ENCODE data around the gene AGPAT1. TPM values are rescaled to one million over a fixed set of nuclear protein-coding genes. Genes with fewer than 3 reads are reported as not detected.

Gene AGPAT1
- total and polyA plus RNA-seq, 2 experiments from 2014 or later, result 39.7 to 71.2 TPM

- WGBS, 2 experiments (ENCODE audit: low coverage in 1 of 2, low lambda C conversion rate in 2 of 2, missing lambda C conversion rate in 2 of 2), result 50 to 58% methylated on average over 10 of the region's 10 CpGs
Measured at GRCh38 chr6:32216285-32216684, 40.4 kb upstream of the AGPAT1 start.

GRCh38 chr6:32215617-32216016, 39.7 kb upstream of the AGPAT1 start:
- Histone ChIP-seq H3K9ac (no peak overlapping the region), H3K4me1 (ENCODE audit: insufficient read depth) (no peaks in the 10 kb centered on the region), H3F3A (ENCODE audit: insufficient read depth) (no peaks in the 10 kb centered on the region), H4K20me1 (ENCODE audit: insufficient read depth) (no peaks in the 10 kb centered on the region), H3K9me2 (ENCODE audit: insufficient read depth) (no peaks in the 10 kb centered on the region), H3K79me2 (ENCODE audit: insufficient read depth) (no peaks in the 10 kb centered on the region), H2AFZ (no peak overlapping the region), H3K4me2 (ENCODE audit: unreplicated experiment) (no peak overlapping the region), H3K4me3 (no peak overlapping the region), H3K36me3 (ENCODE audit: low read depth) (no peaks in the 10 kb centered on the region), H3K27ac (no peak overlapping the region), H3K9me3 (ENCODE audit: low read depth) (no peaks in the 10 kb centered on the region), H3K27me3 (replicated peaks; ENCODE audit: insufficient read depth) (no peaks in the 10 kb centered on the region)
- in situ Hi-C loops (cut with MboI), result no loop called here
- WGBS, 2 experiments (ENCODE audit: low coverage in 1 of 2, low lambda C conversion rate in 2 of 2, missing lambda C conversion rate in 2 of 2), result 71 to 82% methylated on average over 4 of the region's 4 CpGs
- no peak for TF ChIP-seq EZH2phosphoT487 (IDR thresholded peaks at IDR 0.05; ENCODE audit: insufficient read depth, low read depth)
- TF ChIP-seq EZH2 (IDR thresholded peaks at IDR 0.05; ENCODE audit: insufficient read depth, poor library complexity, severe bottlenecking), result no peak
- no peak for DNase-seq

More at GRCh38 chr6:32216285-32216684, 40.4 kb upstream of the AGPAT1 start:
- Histone ChIP-seq H3K4me1 (ENCODE audit: insufficient read depth) (no peaks in the 10 kb centered on the region), H3K9me2 (ENCODE audit: insufficient read depth) (no peaks in the 10 kb centered on the region), H2AFZ (no peak overlapping the region), H3K27me3 (replicated peaks; ENCODE audit: insufficient read depth) (no peaks in the 10 kb centered on the region), H3K27ac (no peak overlapping the region), H3F3A (ENCODE audit: insufficient read depth) (no peaks in the 10 kb centered on the region), H3K36me3 (ENCODE audit: low read depth) (no peaks in the 10 kb centered on the region), H3K4me3 (no peak overlapping the region), H3K4me2 (ENCODE audit: unreplicated experiment) (no peak overlapping the region), H3K9ac (no peak overlapping the region), H4K20me1 (ENCODE audit: insufficient read depth) (no peaks in the 10 kb centered on the region), H3K9me3 (ENCODE audit: low read depth) (no peaks in the 10 kb centered on the region), H3K79me2 (ENCODE audit: insufficient read depth) (no peaks in the 10 kb centered on the region)
- TF ChIP-seq EZH2phosphoT487 (IDR thresholded peaks at IDR 0.05; ENCODE audit: insufficient read depth, low read depth) (no peak), EZH2 (IDR thresholded peaks at IDR 0.05; ENCODE audit: insufficient read depth, poor library complexity, severe bottlenecking) (no peak)
- no peak for DNase-seq
- in situ Hi-C loops (cut with MboI), result no loop called here

- no peak overlapping the region for H3K4me3 ChIP-seq
- no peaks in the 10 kb centered on the region for H3K79me2 ChIP-seq (ENCODE audit: insufficient read depth)
- H3K4me2 ChIP-seq (ENCODE audit: unreplicated experiment), result no peak overlapping the region
- no peaks in the 10 kb centered on the region for H3K27me3 ChIP-seq (replicated peaks; ENCODE audit: insufficient read depth)
- no peak overlapping the region for H2AFZ ChIP-seq
- no peaks in the 10 kb centered on the region for H4K20me1 ChIP-seq (ENCODE audit: insufficient read depth)
- H3K9me2 ChIP-seq (ENCODE audit: insufficient read depth), result no peaks in the 10 kb centered on the region
- no peak overlapping the region for H3K9ac ChIP-seq
- TF ChIP-seq EZH2phosphoT487 (IDR thresholded peaks at IDR 0.05; ENCODE audit: insufficient read depth, low read depth) (no peak), EZH2 (IDR thresholded peaks at IDR 0.05; ENCODE audit: insufficient read depth, poor library complexity, severe bottlenecking) (no peak)
- H3K4me1 ChIP-seq (ENCODE audit: insufficient read depth), result no peaks in the 10 kb centered on the region
- no peaks in the 10 kb centered on the region for H3K9me3 ChIP-seq (ENCODE audit: low read depth)
- H3F3A ChIP-seq (ENCODE audit: insufficient read depth), result no peaks in the 10 kb centered on the region
- WGBS, 2 experiments (ENCODE audit: low coverage in 1 of 2, low lambda C conversion rate in 2 of 2, missing lambda C conversion rate in 2 of 2), result 38 to 45% methylated on average over 3 of the region's 3 CpGs
- in situ Hi-C loops (cut with MboI), result no loop called here
- H3K36me3 ChIP-seq (ENCODE audit: low read depth), result no peaks in the 10 kb centered on the region
- no peak overlapping the region for H3K27ac ChIP-seq
- no peak for DNase-seq
Measured at GRCh38 chr6:32214126-32214525, 38.2 kb upstream of the AGPAT1 start.

- Histone ChIP-seq H3K9me2 (ENCODE audit: insufficient read depth) (no peaks in the 10 kb centered on the region), H3K27me3 (replicated peaks; ENCODE audit: insufficient read depth) (no peaks in the 10 kb centered on the region), H3K4me2 (ENCODE audit: unreplicated experiment) (no peak overlapping the region), H3F3A (ENCODE audit: insufficient read depth) (no peaks in the 10 kb centered on the region), H3K9ac (no peak overlapping the region), H3K9me3 (ENCODE audit: low read depth) (no peaks in the 10 kb centered on the region), H3K4me1 (ENCODE audit: insufficient read depth) (no peaks in the 10 kb centered on the region), H2AFZ (no peak overlapping the region), H3K27ac (no peak overlapping the region), H3K36me3 (ENCODE audit: low read depth) (no peaks in the 10 kb centered on the region), H4K20me1 (ENCODE audit: insufficient read depth) (no peaks in the 10 kb centered on the region), H3K79me2 (ENCODE audit: insufficient read depth) (no peaks in the 10 kb centered on the region), H3K4me3 (no peak overlapping the region)
- no peak for TF ChIP-seq EZH2 (IDR thresholded peaks at IDR 0.05; ENCODE audit: insufficient read depth, poor library complexity, severe bottlenecking)
- no peak for DNase-seq
- in situ Hi-C loops (cut with MboI), result no loop called here
- 65 to 67% methylated on average over 6 of the region's 6 CpGs for WGBS, 2 experiments (ENCODE audit: low coverage in 1 of 2, low lambda C conversion rate in 2 of 2, missing lambda C conversion rate in 2 of 2)
Measured at GRCh38 chr6:32213649-32214048, 37.8 kb upstream of the AGPAT1 start.

Measured in GM23248 (cell line).